Measurements from ENCODE around the gene USH1C. TPM values are rescaled to one million over a fixed set of nuclear protein-coding genes. Genes with fewer than 3 reads are reported as not detected.

USH1C gene
- total RNA-seq, 4 donors from 2014 or later = 0.35 to 0.46 TPM; not detected in 2

- intact Hi-C loops (cut with DNase I; ENCODE audit: low total_unique reads) = no loop called here
- Histone ChIP-seq H3K27ac (no peak overlapping the region), H3K9me3 (no peaks in the 10 kb centered on the region), H3K4me3 (no peak overlapping the region), H3K36me3 (no peaks in the 10 kb centered on the region), H3K27me3 (no peaks in the 10 kb centered on the region), H3K4me1 (no peaks in the 10 kb centered on the region)
- no peak for DNase-seq
- no peak for TF ChIP-seq CTCF (IDR thresholded peaks at IDR 0.05)
- TF ChIP-seq POLR2A (IDR thresholded peaks at IDR 0.05) = no peak
These were observed 27.5 kb upstream of the USH1C start for GRCh38 chr11:17571431-17572358.

GRCh38 chr11:17570034-17570433, 25.8 kb upstream of the USH1C start:
- Histone ChIP-seq H3K4me1 (no peaks in the 10 kb centered on the region), H3K9me3 (no peaks in the 10 kb centered on the region), H3K27ac (no peak overlapping the region), H3K27me3 (no peaks in the 10 kb centered on the region), H3K36me3 (no peaks in the 10 kb centered on the region), H3K4me3 (no peak overlapping the region)
- DNase-seq = no peak
- intact Hi-C loops (cut with DNase I; ENCODE audit: low total_unique reads) = no loop called here
- TF ChIP-seq POLR2A (IDR thresholded peaks at IDR 0.05) = no peak
- no peak for TF ChIP-seq CTCF (IDR thresholded peaks at IDR 0.05)

- no peak for DNase-seq
- TF ChIP-seq POLR2A (IDR thresholded peaks at IDR 0.05) = no peak
- TF ChIP-seq CTCF (IDR thresholded peaks at IDR 0.05) = no peak
These were observed 24.7 kb upstream of the USH1C start for GRCh38 chr11:17568944-17569343.

GRCh38 chr11:17564687-17565042, 20.4 kb upstream of the USH1C start:
- Histone ChIP-seq H3K27ac (no peak overlapping the region), H3K27me3 (no peaks in the 10 kb centered on the region), H3K9me3 (no peaks in the 10 kb centered on the region), H3K36me3 (no peaks in the 10 kb centered on the region), H3K4me3 (no peak overlapping the region), H3K4me1 (no peaks in the 10 kb centered on the region)
- TF ChIP-seq POLR2A (IDR thresholded peaks at IDR 0.05) (no peak), CTCF (IDR thresholded peaks at IDR 0.05) (no peak)
- intact Hi-C loops (cut with DNase I; ENCODE audit: low total_unique reads) = no loop called here
- no peak for DNase-seq

More at GRCh38 chr11:17568944-17569343, 24.7 kb upstream of the USH1C start:
- H3K27me3 ChIP-seq = no peaks in the 10 kb centered on the region
- no peaks in the 10 kb centered on the region for H3K9me3 ChIP-seq
- no peak overlapping the region for H3K4me3 ChIP-seq
- no peaks in the 10 kb centered on the region for H3K4me1 ChIP-seq
- H3K36me3 ChIP-seq = no peaks in the 10 kb centered on the region
- H3K27ac ChIP-seq = no peak overlapping the region
- intact Hi-C loops (cut with DNase I; ENCODE audit: low total_unique reads) = no loop called here

- no peaks in the 10 kb centered on the region for H3K4me1 ChIP-seq
- H3K9me3 ChIP-seq = no peaks in the 10 kb centered on the region
- H3K27ac ChIP-seq = no peak overlapping the region
- no peaks in the 10 kb centered on the region for H3K27me3 ChIP-seq
- H3K36me3 ChIP-seq = no peaks in the 10 kb centered on the region
- intact Hi-C loops (cut with DNase I; ENCODE audit: low total_unique reads) = no loop called here
- TF ChIP-seq CTCF (IDR thresholded peaks at IDR 0.05) (no peak), POLR2A (IDR thresholded peaks at IDR 0.05) (no peak)
- no peak for DNase-seq
- H3K4me3 ChIP-seq = no peak overlapping the region
These were observed 19.9 kb upstream of the USH1C start for GRCh38 chr11:17563961-17564686.

Data from uterus (tissue), 4 donors.